Hepatocyte (in vitro differentiated cells): ENCODE results near the gene DNAJC24.

Experiments used
- EZH2 ChIP-seq: fragments of 200-600 bp; sonication (generic); IDR thresholded peaks from 2 replicates; pipeline ENCODE4 v1.6.1; 2016; ENCODE audit warnings: antibody characterized with exemption, mild to moderate bottlenecking, borderline replicate concordance
- TF ChIP-seq, protein P1 (sequence below): fragments of 200-600 bp; sonication (generic); IDR thresholded peaks from 2 replicates; pipeline ENCODE4 v1.5.1; 2016; ENCODE audit warnings: antibody characterized with exemption, mild to moderate bottlenecking; ENCODE audit not compliant: poor library complexity

DNA sequence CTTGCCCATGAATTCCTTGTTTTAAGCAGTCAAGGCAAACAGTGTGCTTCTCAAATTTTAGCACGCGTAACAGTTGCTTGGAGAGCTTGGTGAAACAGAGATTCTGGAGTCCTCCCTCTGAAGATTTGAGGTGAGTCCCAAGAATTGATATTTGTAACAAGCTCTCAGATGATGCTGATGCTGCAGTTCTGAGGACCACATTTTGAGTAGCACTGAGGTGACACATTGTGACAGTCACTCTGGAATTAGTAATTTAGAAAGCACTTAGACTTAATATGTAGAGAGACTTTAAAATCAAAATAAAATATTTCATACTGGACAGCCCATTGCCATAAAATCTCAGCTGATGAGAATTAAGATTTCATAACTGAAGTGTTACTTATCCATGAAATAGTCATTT, 38.5 kb downstream of the DNAJC24 start:
- TF ChIP-seq, protein P1, sequence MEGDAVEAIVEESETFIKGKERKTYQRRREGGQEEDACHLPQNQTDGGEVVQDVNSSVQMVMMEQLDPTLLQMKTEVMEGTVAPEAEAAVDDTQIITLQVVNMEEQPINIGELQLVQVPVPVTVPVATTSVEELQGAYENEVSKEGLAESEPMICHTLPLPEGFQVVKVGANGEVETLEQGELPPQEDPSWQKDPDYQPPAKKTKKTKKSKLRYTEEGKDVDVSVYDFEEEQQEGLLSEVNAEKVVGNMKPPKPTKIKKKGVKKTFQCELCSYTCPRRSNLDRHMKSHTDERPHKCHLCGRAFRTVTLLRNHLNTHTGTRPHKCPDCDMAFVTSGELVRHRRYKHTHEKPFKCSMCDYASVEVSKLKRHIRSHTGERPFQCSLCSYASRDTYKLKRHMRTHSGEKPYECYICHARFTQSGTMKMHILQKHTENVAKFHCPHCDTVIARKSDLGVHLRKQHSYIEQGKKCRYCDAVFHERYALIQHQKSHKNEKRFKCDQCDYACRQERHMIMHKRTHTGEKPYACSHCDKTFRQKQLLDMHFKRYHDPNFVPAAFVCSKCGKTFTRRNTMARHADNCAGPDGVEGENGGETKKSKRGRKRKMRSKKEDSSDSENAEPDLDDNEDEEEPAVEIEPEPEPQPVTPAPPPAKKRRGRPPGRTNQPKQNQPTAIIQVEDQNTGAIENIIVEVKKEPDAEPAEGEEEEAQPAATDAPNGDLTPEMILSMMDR, result no peak
- no peak for TF ChIP-seq EZH2
